HEK293 (cell line): ENCODE results near the gene WNT7B.
A peak's percentile ranks its signal among the peaks of the same experiment; 100 is the strongest.

Source experiments
- EGR2 ChIP-seq: fragments of 450-650 bp; formaldehyde crosslinking; IDR thresholded peaks from 2 replicates; pipeline ENCODE4 v1.5.1; 2016; ENCODE audit warnings: low read depth, missing biosample characterization, missing genetic modification characterization
- GFI1B ChIP-seq: fragments of 450-650 bp; formaldehyde crosslinking; IDR thresholded peaks from 2 replicates; pipeline ENCODE4 v1.5.1; 2016; ENCODE audit warnings: missing biosample characterization, missing genetic modification characterization
- GLIS2 ChIP-seq: fragments of 450-650 bp; formaldehyde crosslinking; IDR thresholded peaks from 2 replicates; pipeline ENCODE4 v1.5.1; 2016; ENCODE audit warnings: missing biosample characterization, missing genetic modification characterization
- KLF16 ChIP-seq: fragments of 450-650 bp; formaldehyde crosslinking; IDR thresholded peaks from 2 replicates; pipeline ENCODE4 v1.5.1; 2017; ENCODE audit warnings: missing biosample characterization, missing genetic modification characterization
- MYNN ChIP-seq: fragments of 450-650 bp; formaldehyde crosslinking; IDR thresholded peaks from 2 replicates; pipeline ENCODE4 v1.5.1; 2016; ENCODE audit warnings: missing biosample characterization, missing genetic modification characterization, borderline replicate concordance
- SP2 ChIP-seq: fragments of 450-650 bp; formaldehyde crosslinking; IDR thresholded peaks from 2 replicates; pipeline ENCODE4 v1.5.1; 2016; ENCODE audit warnings: missing biosample characterization, missing genetic modification characterization
- ZBTB20 ChIP-seq: fragments of 450-650 bp; formaldehyde crosslinking; IDR thresholded peaks from 2 replicates; pipeline ENCODE4 v1.5.1; 2016; ENCODE audit warnings: missing biosample characterization, missing genetic modification characterization
- ZBTB8A ChIP-seq: fragments of 450-650 bp; formaldehyde crosslinking; IDR thresholded peaks from 2 replicates; pipeline ENCODE4 v1.5.1; 2016; ENCODE audit warnings: missing biosample characterization, missing genetic modification characterization
- ZFHX2 ChIP-seq: fragments of 450-650 bp; formaldehyde crosslinking; conservative IDR thresholded peaks from 2 replicates; pipeline ENCODE4 v1.5.1; 2016; ENCODE audit warnings: missing biosample characterization, missing genetic modification characterization
- ZNF211 ChIP-seq: fragments of 450-650 bp; formaldehyde crosslinking; IDR thresholded peaks from 2 replicates; pipeline ENCODE4 v1.5.1; 2016; ENCODE audit warnings: low read depth, missing biosample characterization, missing genetic modification characterization
- ZNF214 ChIP-seq: fragments of 450-650 bp; formaldehyde crosslinking; IDR thresholded peaks from 2 replicates; pipeline ENCODE4 v1.5.1; 2017; ENCODE audit warnings: missing biosample characterization, mild to moderate bottlenecking, missing genetic modification characterization, borderline replicate concordance
- ZNF266 ChIP-seq: fragments of 450-650 bp; formaldehyde crosslinking; IDR thresholded peaks from 2 replicates; pipeline ENCODE4 v1.5.1; 2016; ENCODE audit warnings: missing biosample characterization, missing genetic modification characterization, low read depth
- ZNF274 ChIP-seq, 2 experiments: fragments of 200-500 bp in 1 of 2; fragments of 450-650 bp in 1 of 2; sonication (Bioruptor generic) in 1 of 2; formaldehyde crosslinking in 1 of 2; IDR thresholded peaks; 2 replicates each; pipeline versions ENCODE4 v1.5.1 to v1.6.1; 2014 to 2016; ENCODE audit warnings: borderline replicate concordance in 1 of 2, inconsistent platforms in 1 of 2, low read length in 1 of 2, missing biosample characterization in 1 of 2, missing genetic modification characterization in 1 of 2
- ZNF416 ChIP-seq: fragments of 450-650 bp; formaldehyde crosslinking; IDR thresholded peaks from 2 replicates; pipeline ENCODE4 v1.5.1; 2016; ENCODE audit warnings: missing biosample characterization, missing genetic modification characterization
- ZNF48 ChIP-seq: fragments of 450-650 bp; formaldehyde crosslinking; IDR thresholded peaks from 2 replicates; pipeline ENCODE4 v1.5.1; 2016; ENCODE audit warnings: missing biosample characterization, missing genetic modification characterization
- ZNF530 ChIP-seq: fragments of 450-650 bp; formaldehyde crosslinking; IDR thresholded peaks from 2 replicates; pipeline ENCODE4 v1.5.1; 2016; ENCODE audit warnings: low read depth, missing biosample characterization, missing genetic modification characterization
- ZNF626 ChIP-seq: fragments of 450-650 bp; sonication (Bioruptor Pico); formaldehyde crosslinking; IDR thresholded peaks from 2 replicates; pipeline ENCODE4 v1.5.1; 2018; ENCODE audit warnings: missing biosample characterization, missing genetic modification characterization, inconsistent platforms
- ZNF707 ChIP-seq: fragments of 450-650 bp; formaldehyde crosslinking; IDR thresholded peaks from 2 replicates; pipeline ENCODE4 v1.5.1; 2016; ENCODE audit warnings: missing biosample characterization, missing genetic modification characterization
- ZNF76 ChIP-seq: fragments of 450-650 bp; formaldehyde crosslinking; IDR thresholded peaks from 2 replicates; pipeline ENCODE4; 2016; ENCODE audit warnings: low read depth, missing biosample characterization, missing genetic modification characterization, borderline replicate concordance
- ZNF768 ChIP-seq: fragments of 450-650 bp; formaldehyde crosslinking; IDR thresholded peaks from 2 replicates; pipeline ENCODE4 v1.5.1; 2018; ENCODE audit warnings: missing biosample characterization, mild to moderate bottlenecking, missing genetic modification characterization
- ZNF777 ChIP-seq: fragments of 450-650 bp; formaldehyde crosslinking; IDR thresholded peaks from 2 replicates; pipeline ENCODE4 v1.5.1; 2017; ENCODE audit warnings: missing biosample characterization, missing genetic modification characterization, borderline replicate concordance
- TF ChIP-seq, protein P1 (sequence below): fragments of 450-650 bp; formaldehyde crosslinking; IDR thresholded peaks from 2 replicates; pipeline ENCODE4 v1.5.1; 2017; ENCODE audit warnings: missing biosample characterization, missing genetic modification characterization
- TF ChIP-seq, protein P2 (sequence below): fragments of 450-650 bp; formaldehyde crosslinking; optimal IDR thresholded peaks from 2 replicates; pipeline ENCODE3; 2016; ENCODE audit warnings: missing biosample characterization, mild to moderate bottlenecking, missing genetic modification characterization
- TF ChIP-seq, protein P3 (sequence below): fragments of 450-650 bp; formaldehyde crosslinking; IDR thresholded peaks from 2 replicates; pipeline ENCODE4 v1.5.1; 2016; ENCODE audit warnings: missing biosample characterization, missing genetic modification characterization
- TF ChIP-seq, protein P4 (sequence below): fragments of 450-650 bp; formaldehyde crosslinking; IDR thresholded peaks from 2 replicates; pipeline ENCODE4 v1.5.1; 2016; ENCODE audit warnings: missing biosample characterization, missing genetic modification characterization
- TF ChIP-seq, protein P5 (sequence below): fragments of 450-650 bp; IDR thresholded peaks from 2 replicates; pipeline ENCODE4 v1.5.1; 2018; ENCODE audit warnings: missing biosample characterization, missing genetic modification characterization
- TF ChIP-seq, protein P6 (sequence below): fragments of 450-650 bp; formaldehyde crosslinking; IDR thresholded peaks from 2 replicates; pipeline ENCODE4 v1.5.1; 2016; ENCODE audit warnings: missing biosample characterization, missing genetic modification characterization
- TF ChIP-seq, protein P7 (sequence below): fragments of 450-650 bp; formaldehyde crosslinking; IDR thresholded peaks from 2 replicates; pipeline ENCODE4 v1.5.1; 2016; ENCODE audit warnings: missing biosample characterization, missing genetic modification characterization

The WNT7B gene

DNA sequence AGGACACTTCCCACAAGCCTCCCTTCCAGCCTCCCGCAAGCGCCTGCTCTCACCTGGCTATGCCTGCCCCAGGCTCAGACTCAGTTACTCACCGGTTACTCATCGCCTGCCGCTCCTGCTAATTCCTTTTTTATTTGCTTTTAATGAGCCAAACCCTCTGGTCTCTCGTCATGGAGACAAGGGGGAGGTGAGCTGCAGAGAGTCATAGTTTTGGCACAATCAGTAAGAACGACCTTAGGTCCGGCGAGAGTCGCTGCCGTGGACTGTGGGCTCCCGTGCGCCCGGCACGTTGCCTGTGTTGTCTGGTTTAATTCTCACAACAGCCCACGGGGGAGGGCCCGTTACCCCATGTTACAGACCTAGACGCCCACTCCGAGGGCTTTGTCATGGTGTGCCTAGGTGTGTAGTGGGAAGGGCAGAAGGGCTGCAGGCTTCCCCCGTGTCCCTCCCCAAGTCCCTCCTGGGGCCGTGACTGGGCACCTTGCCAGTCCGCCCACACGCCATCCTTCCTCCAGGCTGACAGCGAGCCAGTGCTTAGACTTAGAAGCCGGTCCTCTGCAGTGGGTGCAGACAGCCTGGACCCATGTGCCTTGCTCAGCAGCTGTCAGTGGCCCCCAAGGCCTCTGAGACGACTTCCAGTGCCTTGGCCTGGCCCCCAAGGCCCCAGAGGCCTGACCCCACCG is 42.2 kb downstream of the WNT7B start (continued):
- TF ChIP-seq ZNF768 (tag by site-specific recombination) (no peak), ZBTB20 (tag by site-specific recombination) (no peak), ZNF707 (tag by site-specific recombination) (no peak), GFI1B (tag by site-specific recombination) (no peak), GLIS2 (tag by site-specific recombination) (peak; percentile 73), ZFHX2 (peak; percentile 99), ZBTB8A (tag by site-specific recombination) (peak; percentile 69; the same call in 1 of the 2 replicates), ZNF214 (tag by site-specific recombination) (no peak), ZNF416 (tag by site-specific recombination) (no peak), EGR2 (tag by site-specific recombination) (peak; percentile 99), ZNF530 (no peak), ZNF626 (no peak), ZNF48 (no peak), KLF16 (tag by site-specific recombination) (peak; percentile 70; the same call in 1 of the 2 replicates), MYNN (tag by site-specific recombination) (no peak), ZNF211 (tag by site-specific recombination) (no peak), ZNF777 (tag by site-specific recombination) (no peak), ZNF266 (no peak), ZNF274 (IDR thresholded peaks at IDR 0.05; ENCODE audit: low read length) (no peak), ZNF274 (tag by site-specific recombination; IDR thresholded peaks at IDR 0.05; ENCODE audit: borderline replicate concordance) (no peak), ZNF76 (tag by site-specific recombination) (peak; percentile 20; the same call in 1 of the 2 replicates), SP2 (peak; percentile 59)
- TF ChIP-seq, protein P1, sequence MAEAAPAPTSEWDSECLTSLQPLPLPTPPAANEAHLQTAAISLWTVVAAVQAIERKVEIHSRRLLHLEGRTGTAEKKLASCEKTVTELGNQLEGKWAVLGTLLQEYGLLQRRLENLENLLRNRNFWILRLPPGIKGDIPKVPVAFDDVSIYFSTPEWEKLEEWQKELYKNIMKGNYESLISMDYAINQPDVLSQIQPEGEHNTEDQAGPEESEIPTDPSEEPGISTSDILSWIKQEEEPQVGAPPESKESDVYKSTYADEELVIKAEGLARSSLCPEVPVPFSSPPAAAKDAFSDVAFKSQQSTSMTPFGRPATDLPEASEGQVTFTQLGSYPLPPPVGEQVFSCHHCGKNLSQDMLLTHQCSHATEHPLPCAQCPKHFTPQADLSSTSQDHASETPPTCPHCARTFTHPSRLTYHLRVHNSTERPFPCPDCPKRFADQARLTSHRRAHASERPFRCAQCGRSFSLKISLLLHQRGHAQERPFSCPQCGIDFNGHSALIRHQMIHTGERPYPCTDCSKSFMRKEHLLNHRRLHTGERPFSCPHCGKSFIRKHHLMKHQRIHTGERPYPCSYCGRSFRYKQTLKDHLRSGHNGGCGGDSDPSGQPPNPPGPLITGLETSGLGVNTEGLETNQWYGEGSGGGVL (tag by site-specific recombination): peak; percentile 88
- TF ChIP-seq, protein P2, sequence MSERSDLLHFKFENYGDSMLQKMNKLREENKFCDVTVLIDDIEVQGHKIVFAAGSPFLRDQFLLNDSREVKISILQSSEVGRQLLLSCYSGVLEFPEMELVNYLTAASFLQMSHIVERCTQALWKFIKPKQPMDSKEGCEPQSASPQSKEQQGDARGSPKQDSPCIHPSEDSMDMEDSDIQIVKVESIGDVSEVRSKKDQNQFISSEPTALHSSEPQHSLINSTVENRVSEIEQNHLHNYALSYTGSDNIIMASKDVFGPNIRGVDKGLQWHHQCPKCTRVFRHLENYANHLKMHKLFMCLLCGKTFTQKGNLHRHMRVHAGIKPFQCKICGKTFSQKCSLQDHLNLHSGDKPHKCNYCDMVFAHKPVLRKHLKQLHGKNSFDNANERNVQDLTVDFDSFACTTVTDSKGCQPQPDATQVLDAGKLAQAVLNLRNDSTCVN (tag by site-specific recombination): no peak
- TF ChIP-seq, protein P3, sequence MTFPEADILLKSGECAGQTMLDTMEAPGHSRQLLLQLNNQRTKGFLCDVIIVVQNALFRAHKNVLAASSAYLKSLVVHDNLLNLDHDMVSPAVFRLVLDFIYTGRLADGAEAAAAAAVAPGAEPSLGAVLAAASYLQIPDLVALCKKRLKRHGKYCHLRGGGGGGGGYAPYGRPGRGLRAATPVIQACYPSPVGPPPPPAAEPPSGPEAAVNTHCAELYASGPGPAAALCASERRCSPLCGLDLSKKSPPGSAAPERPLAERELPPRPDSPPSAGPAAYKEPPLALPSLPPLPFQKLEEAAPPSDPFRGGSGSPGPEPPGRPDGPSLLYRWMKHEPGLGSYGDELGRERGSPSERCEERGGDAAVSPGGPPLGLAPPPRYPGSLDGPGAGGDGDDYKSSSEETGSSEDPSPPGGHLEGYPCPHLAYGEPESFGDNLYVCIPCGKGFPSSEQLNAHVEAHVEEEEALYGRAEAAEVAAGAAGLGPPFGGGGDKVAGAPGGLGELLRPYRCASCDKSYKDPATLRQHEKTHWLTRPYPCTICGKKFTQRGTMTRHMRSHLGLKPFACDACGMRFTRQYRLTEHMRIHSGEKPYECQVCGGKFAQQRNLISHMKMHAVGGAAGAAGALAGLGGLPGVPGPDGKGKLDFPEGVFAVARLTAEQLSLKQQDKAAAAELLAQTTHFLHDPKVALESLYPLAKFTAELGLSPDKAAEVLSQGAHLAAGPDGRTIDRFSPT (tag by site-specific recombination): peak; percentile 46; the same call in 1 of the 2 replicates
- TF ChIP-seq, protein P4, sequence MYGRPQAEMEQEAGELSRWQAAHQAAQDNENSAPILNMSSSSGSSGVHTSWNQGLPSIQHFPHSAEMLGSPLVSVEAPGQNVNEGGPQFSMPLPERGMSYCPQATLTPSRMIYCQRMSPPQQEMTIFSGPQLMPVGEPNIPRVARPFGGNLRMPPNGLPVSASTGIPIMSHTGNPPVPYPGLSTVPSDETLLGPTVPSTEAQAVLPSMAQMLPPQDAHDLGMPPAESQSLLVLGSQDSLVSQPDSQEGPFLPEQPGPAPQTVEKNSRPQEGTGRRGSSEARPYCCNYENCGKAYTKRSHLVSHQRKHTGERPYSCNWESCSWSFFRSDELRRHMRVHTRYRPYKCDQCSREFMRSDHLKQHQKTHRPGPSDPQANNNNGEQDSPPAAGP (tag by site-specific recombination): peak; percentile 98
- TF ChIP-seq, protein P5, sequence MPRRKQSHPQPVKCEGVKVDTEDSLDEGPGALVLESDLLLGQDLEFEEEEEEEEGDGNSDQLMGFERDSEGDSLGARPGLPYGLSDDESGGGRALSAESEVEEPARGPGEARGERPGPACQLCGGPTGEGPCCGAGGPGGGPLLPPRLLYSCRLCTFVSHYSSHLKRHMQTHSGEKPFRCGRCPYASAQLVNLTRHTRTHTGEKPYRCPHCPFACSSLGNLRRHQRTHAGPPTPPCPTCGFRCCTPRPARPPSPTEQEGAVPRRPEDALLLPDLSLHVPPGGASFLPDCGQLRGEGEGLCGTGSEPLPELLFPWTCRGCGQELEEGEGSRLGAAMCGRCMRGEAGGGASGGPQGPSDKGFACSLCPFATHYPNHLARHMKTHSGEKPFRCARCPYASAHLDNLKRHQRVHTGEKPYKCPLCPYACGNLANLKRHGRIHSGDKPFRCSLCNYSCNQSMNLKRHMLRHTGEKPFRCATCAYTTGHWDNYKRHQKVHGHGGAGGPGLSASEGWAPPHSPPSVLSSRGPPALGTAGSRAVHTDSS (tag by site-specific recombination): no peak
- TF ChIP-seq, protein P6, sequence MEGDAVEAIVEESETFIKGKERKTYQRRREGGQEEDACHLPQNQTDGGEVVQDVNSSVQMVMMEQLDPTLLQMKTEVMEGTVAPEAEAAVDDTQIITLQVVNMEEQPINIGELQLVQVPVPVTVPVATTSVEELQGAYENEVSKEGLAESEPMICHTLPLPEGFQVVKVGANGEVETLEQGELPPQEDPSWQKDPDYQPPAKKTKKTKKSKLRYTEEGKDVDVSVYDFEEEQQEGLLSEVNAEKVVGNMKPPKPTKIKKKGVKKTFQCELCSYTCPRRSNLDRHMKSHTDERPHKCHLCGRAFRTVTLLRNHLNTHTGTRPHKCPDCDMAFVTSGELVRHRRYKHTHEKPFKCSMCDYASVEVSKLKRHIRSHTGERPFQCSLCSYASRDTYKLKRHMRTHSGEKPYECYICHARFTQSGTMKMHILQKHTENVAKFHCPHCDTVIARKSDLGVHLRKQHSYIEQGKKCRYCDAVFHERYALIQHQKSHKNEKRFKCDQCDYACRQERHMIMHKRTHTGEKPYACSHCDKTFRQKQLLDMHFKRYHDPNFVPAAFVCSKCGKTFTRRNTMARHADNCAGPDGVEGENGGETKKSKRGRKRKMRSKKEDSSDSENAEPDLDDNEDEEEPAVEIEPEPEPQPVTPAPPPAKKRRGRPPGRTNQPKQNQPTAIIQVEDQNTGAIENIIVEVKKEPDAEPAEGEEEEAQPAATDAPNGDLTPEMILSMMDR: no peak
- TF ChIP-seq, protein P7, sequence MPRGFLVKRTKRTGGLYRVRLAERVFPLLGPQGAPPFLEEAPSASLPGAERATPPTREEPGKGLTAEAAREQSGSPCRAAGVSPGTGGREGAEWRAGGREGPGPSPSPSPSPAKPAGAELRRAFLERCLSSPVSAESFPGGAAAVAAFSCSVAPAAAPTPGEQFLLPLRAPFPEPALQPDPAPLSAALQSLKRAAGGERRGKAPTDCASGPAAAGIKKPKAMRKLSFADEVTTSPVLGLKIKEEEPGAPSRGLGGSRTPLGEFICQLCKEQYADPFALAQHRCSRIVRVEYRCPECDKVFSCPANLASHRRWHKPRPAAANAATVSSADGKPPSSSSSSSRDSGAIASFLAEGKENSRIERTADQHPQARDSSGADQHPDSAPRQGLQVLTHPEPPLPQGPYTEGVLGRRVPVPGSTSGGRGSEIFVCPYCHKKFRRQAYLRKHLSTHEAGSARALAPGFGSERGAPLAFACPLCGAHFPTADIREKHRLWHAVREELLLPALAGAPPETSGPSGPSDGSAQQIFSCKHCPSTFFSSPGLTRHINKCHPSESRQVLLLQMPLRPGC (tag by site-specific recombination): 0 out of 2 replicates have a peak, but pooled peaks have one; percentile 40
